GM18907 (cell line): ENCODE results near the gene SBF1.
"Not testable (repeated sequence)": the region's sequence is repeated elsewhere in the genome, so short reads cannot be mapped to it uniquely, and the experiment has no call there.

Source experiments
- ATAC-seq: cut with Tn5 transposase; IDR thresholded peaks from one replicate; pipeline ENCODE4 v1.9.1; 2021; ENCODE audit warnings: mild to moderate bottlenecking, moderate library complexity; ENCODE audit not compliant: unreplicated experiment

Gene SBF1

DNA sequence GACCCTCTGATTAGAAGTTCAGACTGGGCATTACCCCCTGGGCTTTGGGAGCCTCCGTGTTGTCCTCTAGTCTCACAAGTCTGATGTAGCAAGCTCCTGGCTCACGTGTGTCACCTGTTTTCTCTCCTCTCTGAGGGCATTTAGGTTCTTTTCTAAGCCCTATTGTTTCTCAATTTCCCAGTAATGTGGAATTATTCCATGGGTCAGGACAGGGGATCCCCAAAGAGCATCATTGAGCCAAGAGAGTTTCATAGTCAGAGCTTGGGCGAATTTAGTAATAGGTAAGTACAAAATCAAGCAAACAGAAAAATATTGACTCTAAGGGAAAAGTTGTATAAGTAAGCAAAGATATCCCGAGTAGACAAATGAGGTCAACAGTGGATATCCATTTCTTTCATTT is 74.4 kb downstream of the SBF1 start:
- ATAC-seq: no peak

DNA sequence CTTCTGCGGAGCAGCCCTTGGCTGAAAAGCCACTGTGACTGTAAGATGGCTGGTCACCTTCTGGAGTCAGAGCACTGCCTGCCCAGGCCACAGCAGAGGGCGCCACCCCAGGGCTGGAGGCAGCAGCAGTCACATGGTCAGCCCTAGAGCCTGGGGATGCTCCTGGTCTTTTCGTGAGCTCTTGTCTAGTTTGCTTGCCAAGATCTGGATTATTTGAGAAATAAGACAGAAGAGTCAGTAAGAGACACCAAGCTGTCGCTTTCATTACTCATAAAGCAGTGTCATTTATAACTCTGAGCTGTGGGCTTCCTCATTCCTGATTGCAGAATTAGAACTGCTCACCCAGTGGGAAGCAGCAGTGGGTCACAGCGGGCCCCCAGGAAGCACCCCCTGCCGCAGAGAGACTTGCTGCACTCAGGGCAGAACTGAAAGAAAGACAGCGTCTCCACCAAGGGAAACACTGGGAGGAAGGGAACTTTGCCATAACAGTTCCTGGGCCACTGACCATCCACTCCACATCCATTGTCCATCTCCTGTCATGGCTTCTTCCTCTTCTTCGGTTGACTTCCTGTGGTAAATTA is 75.0 kb downstream of the SBF1 start:
- no peak for ATAC-seq

DNA sequence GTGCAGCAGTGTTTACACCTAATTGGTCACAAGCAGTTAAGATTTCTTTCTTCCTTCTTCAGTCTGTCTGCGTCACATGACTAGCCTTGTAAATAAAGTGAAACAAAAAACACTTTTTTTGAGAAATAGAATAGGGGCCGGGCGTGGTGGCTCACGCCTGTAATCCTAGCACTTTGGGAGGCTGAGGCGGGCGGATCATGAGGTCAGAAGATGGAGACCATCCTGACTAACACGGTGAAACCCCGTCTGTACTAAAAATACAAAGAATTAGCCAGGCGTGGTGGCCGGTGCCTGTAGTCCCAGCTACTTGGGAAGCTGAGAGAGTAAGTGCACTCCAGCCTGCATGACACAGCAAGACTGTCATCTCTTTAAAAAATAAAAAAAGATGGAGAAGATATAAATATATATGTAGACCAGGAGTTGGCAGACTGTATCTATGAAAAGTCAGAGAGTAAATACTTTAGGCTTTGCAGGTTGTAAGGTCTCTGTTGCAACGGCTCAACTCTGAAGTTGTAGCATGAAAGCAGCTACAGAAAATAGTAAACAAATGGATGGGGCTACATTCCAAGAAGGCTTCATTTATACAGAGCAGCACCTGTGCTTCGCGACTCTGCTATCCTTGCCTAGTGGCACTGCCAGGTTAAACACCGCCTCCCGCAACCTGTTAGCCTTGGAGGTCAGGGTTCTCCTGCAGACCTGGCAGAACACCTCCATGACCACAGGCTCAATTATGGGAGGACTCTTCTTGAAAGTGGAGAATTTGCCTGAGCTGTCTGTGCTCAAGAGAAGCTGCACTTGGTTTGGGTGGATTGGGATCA is 75.8 kb downstream of the SBF1 start:
- no peak for ATAC-seq

DNA sequence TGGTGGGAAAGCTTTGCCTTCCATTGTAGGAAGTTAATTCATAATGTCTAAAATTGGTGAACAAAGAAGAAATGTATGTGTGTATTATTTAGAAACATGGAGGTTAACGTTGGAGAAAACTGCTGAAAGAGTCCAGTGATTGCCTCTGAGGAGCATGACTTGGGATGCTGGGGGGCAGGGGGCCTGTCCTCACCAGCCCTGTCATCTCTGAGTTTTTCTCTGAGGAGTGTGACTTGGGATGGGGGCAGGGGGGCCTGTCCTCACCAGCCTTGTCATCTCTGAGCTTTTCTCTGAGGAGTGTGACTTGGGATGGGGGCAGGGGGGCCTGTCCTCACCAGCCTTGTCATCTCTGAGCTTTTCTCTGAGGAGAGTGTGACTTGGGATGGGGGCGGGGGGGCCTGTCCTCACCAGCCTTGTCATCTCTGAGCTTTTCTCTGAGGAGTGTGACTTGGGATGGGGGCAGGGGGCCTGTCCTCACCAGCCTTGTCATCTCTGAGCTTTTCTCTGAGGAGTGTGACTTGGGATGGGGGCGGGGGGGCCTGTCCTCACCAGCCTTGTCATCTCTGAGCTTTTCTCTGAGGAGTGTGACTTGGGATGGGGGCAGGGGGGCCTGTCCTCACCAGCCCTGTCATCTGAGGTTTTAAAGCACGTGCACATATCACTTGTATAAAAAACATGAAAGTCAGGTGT is 77.3 kb downstream of the SBF1 start:
- ATAC-seq: not testable (repeated sequence)

DNA sequence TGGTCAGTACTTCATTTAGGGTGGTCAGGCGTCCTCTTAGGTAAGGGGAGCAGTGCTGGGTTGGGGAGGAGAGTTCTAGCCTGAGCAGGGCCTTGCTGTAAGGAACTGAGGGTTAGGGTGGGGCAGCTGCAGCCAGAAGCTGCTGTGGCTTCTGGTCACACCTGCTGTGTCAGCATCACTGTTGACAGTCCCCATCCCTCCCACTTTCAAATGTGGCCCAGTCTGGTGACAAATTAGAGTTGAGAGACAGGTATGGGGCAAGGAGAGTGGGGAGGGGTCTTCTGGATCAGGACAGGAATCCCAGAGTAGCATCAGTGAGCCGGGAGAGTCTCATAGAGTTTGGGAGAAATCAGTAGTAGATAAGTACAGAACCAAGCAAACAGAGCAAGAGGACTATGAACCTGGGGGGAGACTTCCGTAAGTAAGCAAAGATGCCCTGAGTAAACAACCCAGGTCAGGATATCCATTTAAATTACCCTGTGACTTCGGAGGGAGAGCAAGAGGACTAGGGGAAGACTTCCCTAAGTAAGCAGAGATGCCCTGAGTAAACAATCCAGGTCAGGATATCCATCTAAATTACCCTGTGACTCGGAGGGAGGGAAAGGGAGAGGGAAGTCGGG is 78.0 kb downstream of the SBF1 start:
- ATAC-seq: no peak
